HG02623 (cell line): ENCODE measurements around the gene NGEF.
"Not testable (repeated sequence)": the region's sequence is repeated elsewhere in the genome, so short reads cannot be mapped to it uniquely, and the experiment has no call there.

Experiments
- ATAC-seq: cut with Tn5 transposase; IDR thresholded peaks from one replicate; pipeline ENCODE4 v1.9.1; 2021; ENCODE audit warnings: moderate library complexity; ENCODE audit not compliant: unreplicated experiment

The NGEF gene

DNA sequence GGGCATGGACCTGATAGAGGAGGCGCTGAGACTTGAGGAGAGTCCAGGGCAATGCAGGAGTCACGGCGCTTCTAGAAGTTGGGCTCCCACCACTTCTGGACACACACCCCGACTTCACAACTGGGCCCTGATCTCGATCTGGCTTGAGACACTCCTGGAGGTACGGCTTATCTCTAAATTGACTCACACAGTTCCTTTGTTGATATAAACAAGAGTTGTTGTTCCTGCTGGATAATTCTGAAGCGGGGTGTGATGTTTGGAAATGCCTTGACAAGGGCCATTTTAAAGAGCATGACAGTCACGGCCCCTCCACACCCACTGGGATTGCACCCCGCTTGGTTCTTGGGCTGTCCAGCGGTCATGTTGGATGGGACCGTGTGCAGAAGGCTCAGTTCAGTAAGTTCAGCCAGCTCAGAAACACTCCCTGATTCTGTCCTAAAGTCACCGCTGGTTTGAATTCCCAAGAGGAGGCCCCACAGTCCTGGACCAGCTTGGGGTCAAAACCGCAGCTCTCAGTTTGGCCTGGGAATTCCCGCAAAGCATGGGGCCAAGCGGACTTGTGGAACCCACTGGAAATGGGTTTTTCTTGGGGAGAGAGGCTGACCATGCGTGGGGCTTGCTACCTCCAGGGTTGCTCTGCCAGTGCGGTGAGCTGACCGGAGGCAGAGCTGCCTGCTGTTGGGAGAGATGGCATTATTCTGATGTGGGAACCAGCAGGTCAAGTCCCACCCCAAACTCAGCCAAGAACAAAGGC lies 10.1 kb upstream of the NGEF start:
- no peak for ATAC-seq

DNA sequence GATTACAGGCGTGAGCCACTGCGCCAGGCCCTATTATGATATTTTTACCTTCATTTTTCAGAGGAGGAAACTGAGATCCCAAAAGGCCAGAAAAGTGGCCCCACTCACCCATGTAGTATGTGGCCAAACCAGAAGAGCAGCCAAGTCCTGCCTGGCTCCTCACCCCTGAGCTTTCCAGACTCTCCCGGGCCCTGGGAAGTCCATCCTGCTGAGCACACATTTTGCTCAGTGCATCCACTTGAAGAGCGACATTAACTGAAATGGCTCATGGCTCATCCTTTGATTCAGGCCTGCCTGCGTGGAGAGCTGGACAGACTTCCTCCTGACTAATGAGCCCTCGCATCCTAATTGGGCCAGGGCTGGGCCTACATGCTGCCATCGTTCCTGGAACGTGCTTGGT lies 9.5 kb upstream of the NGEF start:
- ATAC-seq: no peak

DNA sequence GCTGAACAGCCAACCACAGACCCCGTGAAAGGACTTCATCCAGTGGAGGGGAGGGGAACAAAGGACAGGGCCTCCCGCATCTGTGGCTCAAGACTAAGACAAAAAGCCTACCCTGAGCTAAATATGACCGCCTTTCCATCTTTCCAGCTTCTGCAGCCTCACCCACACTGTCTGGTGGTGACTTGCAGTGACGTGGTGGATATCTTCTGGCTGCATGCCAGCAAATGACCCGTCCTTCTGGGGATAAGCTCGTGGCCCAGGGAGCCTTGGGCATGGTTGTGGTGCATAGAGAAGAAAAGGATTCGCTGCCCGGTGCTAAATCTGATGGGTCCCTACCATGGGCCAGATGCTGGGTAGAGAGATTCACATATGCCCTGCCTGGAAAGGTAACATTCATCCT lies 8.7 kb upstream of the NGEF start:
- ATAC-seq: no peak

DNA sequence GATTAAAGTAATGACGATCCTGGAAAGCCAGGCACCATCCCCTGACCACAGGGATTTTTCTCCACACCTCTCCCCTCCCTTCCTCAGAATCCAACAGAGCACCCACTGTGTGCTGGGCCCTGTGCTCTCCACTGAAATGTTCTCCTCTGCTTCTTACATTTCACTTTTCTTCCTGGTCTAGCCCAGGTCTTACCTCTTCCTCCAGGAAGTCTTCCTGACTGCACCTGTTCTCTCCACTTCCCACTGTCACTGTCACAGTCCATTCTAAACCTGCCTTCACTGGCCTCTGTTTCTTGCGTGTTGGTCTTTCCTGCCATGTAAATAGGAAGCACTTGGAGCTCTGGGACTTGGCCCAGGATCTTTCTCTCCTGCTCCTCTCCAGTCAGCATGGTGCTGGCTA lies 7.4 kb upstream of the NGEF start:
- no peak for ATAC-seq

DNA sequence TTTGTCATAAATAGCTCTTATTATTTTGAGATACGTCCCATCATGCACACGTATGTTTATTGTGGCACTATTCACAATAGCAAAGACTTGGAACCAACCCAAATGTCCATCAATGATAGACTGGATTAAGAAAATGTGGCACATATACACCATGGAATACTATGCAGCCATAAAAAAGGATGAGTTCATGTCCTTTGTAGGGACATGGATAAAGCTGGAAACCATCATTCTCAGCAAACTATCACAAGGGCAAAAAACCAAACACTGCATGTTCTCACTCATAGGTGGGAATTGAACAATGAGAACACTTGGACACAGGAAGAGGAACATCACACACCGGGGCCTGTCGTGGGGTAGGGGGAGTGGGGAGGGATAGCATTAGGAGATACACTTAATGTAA lies 6.6 kb upstream of the NGEF start:
- ATAC-seq: not testable (repeated sequence)

DNA sequence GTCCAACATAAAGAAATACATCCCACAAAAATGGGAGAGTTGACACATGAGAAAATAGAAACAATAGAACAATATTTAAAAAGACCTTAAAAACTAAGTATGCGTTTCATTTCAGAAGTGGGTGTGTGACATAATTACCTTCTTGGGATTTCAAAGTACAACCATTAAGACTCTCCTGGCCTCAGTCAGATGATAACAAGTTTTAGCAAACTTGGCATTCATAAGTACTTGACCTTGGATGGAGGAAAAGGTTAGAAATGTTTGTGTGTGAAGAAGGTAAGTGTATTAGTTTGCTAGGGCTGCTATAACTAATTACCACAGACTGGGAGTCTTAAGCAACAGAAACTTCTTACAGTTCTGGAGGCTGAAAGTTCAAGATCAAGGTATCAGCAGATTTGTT lies 4.9 kb upstream of the NGEF start:
- ATAC-seq: no peak

DNA sequence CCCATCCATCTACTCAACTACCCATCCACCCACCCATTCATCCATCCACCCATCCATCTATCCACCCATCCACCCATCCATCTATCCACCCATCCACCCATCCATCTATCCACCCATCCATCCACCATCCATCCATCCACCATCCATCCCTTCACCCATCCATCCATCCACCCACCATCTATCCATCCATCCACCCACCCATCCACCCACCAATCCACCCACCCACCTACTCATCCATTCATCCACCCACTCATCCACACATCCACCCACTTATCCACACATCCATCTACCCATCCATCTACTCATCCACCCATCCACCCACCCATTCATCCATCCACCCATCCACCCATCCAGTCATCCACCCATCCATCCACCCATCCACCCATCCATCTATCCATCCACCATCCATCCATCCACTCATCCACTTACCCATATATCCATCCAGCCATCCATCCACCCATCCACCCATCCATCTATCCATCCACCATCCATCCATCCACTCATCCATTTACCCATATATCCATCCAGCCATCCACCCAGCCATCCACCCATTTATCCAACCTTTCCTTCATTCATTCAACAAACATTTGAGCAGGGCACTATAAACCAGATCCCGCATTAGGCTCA lies 2.1 kb upstream of the NGEF start:
- ATAC-seq: no peak

DNA sequence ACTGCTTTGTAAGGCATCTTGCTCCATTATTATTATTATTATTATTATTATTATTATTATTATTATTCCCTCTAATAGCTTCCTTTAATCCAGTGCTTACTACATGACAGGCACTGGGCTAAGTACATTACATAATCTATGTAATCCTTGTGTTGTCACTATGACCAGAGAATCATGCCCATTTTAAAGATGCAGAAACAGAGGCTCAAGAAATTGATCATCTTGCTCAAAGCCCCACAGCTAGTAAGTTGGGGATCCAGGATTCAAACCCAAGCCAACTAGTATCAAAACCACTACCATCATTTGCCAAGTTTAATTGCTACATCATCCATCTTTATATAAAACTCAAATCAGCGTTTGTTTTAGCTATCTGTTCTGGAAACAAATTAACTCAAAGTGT lies 594 bp upstream of the NGEF start:
- no peak for ATAC-seq

DNA sequence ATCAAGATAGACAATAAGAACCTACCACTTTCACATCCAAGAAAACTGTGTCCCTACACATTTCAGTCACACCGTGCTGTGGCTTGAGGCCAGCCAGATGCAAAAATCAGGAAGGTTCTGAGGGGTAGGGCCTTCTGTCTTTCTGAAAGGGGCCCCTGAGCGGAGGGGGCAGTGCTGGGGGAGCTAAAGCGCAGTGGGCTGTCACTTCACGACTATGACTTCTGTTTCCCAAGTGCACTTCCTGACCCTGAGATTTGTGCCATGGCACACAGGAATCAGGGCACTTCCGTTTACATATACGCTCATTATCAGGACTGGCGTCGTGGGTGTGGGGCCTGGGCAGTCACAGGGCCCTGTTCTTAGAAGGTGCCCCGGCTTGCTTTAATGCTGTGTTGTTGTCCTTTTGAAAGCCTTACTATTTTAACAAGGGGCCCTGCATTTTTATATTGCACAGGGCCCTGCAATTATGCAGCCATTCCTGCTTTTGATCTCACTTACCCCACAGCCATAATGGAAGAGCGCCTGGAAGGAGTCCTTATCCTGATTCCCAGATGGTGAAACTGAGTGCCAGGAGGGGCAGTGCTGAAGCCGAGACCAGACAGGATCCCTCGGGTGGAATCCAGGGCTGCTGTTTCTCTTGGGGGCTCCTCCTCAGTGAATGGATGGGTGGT lies 620 bp downstream of the NGEF start:
- ATAC-seq: no peak

DNA sequence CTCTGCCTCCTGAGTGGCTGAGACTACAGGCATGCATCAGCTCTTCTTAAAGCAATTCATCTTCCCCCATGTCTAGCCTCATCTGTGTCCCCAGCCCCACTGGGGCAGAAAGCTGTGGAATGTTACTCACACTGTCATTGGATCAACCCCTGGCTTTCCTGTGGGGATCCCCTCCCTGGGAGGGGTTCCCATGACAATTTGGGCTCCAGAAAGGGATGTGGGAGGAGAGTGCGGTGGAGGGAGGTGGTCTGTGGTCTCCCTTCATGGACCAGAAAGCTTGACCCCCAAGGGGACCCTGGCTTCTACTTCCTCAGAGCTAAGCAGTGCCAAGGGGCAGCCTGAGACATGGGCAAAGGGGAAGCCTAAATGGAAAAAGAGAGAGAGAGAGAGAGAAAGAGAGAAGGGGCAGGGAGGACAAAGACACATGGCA lies 1.3 kb downstream of the NGEF start:
- no peak for ATAC-seq

DNA sequence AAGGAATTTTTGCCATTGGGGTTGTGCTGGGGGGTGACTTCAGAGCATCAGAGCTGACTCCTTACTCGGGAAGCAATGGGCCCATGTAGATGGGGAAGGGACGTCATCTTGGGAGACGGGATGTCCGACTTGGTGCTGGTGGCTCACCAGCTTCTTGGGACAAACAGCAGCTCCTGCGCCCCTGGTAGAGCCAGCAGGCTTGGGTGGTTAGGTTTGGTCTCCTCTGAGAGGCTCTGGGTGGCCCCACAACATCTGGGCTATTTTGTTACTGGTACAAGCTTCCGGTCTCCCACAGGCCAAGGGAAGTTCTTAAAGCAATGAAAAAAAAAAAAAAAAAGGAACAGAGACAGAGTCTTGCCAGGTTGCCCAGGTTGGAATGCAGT lies 1.8 kb downstream of the NGEF start:
- no peak for ATAC-seq

DNA sequence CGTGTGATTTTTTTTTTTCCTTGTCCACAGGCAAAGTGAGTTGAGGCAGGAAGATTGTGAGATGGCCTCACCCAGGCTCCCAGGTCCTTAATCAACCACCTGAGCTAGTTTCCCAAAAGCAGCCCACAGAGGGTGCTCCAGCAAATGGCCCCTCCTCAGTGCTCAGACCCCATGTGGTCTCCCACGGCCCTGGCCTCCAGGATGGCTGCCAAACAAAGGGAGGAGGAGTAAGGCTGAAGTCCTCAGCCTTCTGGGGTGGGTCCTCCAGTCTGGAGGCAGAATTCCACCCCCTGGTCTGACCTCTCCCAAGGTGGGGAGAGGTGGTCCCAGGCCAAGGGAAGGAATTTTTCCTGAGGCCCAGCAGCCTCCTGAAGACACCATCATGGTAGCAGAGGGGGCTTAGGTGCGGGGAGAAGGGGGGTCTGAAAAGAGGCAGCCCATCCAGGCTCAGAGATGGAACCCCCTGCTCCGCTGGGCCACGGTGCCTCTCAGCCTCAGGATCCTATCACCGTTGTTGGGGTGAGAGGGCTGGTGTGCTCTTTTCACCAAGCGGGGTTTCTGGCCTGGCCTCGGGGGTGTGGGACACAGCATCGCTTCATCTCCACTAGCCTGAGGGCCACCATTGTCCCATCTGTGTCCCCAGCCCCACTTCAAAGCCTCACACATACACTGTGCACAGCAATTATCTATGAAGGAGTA lies 2.3 kb downstream of the NGEF start:
- ATAC-seq: no peak

DNA sequence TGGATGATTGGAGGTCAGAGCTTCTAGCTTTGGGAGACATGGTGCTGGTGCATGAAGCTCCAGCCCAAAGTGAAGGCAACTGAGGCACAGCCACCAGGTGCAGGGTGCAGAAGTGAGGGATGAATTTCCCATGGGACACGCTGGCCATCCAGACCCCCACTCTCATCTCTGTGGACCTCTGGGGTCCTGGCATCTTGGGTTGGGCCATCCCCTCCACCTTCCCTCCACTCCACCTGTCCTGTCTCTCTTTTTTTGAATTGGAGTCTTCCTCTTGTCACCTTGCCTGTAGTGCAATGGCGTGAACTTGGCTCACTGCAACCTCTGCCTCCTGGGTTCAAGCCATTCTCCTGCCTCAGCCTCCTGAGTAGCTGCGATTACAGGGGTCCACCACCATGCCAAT lies 3.4 kb downstream of the NGEF start:
- no peak for ATAC-seq

DNA sequence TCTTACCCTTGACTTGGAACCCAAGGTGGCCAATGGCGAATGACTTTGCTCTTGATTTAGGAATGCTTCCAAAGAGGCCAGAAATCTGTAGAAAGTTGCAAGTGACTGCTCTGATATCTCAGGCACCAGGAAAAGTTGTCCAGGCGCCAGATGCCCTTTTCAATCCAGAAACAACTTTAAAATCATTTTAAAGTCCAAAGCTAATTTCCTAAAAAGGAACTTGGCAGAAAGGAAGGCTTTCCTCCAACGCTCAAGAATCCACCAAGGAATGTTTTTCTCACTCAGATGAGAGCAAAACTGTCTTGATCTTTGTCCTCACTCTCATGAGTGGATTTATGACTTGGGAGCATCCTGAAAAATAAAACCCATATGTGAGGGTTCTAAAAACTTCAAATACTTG lies 5.3 kb downstream of the NGEF start:
- ATAC-seq: no peak

DNA sequence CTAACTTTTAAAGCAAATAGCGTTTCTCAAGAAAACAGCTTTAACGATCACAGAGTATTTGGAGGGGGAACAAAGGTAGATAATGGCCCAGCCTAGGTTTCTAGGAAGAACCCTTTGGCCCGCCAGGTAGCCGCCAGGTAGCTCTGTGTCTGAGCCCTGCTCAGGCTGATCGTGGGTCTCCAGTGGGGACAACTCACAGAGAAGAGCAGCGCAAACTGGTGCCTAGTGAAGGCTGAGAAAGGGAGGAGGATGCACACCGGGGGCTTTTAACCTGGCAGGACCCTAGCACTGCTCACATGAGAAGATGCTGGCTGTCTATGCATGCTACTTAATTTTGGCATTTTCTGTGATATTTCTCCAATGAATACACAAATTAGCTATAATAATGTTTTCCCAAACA lies 5.8 kb downstream of the NGEF start:
- ATAC-seq: no peak

DNA sequence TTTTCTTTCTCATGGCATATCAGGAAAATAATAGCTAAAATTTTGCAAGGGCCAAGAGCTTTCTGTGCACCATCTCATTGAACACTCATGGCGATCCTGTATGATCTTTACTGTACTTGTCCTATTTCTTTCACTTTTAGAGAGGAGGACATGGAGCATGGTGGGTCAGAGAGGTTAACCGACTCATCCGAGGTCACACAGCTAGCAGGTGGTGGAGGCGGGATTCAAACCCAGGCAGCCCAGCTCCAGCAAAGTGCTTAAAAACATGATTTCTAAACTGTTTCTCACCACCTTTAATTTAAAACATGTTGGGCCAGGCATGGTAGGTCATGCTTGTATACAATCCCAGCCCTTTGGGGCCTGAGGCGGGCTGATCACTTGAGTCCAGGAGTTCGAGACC lies 6.4 kb downstream of the NGEF start:
- ATAC-seq: no peak

DNA sequence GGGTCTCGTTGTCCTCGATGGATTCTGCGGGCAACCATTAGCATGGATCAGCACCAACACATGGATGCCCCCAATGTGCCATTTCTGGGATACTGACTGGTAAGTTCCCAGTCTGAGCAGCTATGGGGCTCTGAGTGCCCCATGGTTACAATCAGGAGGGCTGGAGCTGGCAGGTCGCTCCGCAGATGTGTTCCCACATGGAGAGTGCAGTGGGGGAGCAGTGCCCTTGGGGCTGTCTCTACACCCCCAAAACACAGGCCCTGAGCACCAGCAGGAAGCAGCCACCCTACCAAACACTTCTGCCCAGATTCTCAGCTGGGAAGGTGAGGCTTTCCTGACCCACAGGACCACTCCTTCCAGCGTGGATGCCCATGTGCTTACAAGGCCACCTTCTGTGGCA lies 8.0 kb downstream of the NGEF start:
- no peak for ATAC-seq

DNA sequence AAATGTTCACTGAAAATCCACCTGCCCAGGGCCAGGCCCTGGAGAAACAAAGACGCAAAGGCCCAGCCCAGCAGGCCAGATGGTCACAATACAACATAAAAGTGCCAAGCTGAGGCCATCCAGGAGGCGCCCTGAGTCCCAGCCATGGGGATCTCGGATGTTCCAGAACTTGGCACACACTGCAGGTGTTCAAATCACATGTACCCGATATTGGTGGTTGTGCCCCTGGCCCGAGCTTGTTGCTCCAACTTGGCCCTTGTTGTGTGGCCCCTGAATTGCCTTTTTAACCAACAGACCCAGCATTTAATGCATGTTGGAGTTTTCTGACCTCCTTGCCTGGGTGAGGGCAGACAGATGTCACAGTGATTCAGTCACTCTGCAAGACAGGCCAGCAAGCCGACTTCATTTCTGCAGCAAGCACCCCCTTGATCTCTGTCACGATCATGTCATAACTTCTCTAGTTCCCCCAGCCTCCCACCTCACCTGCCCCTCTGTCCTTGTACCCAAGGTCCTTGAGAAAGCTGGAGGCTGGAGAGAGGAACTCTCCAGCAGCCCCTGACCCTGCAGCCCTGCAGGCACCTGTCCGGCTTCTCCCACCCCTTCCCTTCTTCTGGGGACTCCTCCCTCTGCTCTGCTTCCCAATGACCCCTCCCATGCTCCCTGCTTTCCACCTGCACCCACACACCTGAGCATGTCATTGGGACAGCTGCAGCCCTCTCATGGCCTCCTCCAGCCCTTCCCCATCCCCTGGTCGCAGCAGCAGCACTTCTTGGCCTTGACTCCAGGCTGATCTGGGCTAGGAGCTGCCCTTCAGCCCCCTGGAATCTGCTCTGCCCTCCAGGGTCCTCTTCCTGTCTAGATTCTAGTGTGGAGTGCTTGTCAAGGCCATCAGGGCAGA lies 9.1 kb downstream of the NGEF start:
- no peak for ATAC-seq

DNA sequence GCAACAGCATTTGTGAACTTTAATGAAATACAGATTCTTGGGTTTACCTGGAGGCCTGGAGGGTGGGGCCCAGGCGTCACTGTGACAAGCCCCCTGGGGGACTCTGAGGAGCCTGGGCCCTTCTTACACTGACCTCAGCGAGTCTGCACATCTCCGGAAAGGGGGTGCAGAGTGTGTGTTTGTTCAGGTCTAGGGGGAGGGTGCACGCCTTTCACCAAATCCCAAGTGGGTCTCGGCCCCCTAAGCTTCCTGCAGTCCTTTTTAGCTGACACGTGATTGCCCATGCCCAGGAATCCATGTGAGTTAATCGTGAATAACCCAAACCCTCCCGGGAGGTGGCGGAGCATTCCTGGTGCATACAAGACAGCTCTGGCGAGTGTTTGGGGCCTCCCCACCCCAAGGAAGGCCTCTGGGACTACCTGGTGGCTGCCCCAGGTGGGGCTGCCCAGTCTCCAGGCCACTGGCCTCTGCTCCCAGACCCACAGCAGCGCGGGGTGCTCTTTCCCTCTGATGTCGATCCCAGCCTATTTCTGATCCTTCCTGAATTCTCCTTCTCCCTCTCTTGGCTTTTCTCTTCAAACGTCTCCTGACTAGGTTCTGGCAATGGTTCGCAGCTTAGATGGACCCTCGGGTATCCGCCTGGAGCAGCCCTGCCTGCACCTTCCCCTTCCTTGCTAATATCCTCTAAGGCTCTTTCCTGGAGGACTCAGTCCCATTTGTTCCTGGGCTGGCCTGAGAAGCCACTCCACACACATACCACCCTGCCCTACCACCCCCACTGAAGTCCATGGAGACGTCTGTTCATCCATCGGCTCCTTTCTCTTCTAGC lies 10.0 kb downstream of the NGEF start:
- no peak for ATAC-seq
